Umbilical cord (tissue), 1 donor: Measurements from ENCODE around the gene ZNF555. TPM values are rescaled to one million over a fixed set of nuclear protein-coding genes. Genes with fewer than 3 reads are reported as not detected.

ENCODE experiments used
- total RNA-seq: library from RNA; depleted of rRNA; stranded (reverse); fragments of >200 nt; gene quantifications from one replicate; pipeline ENCODE4 v1.2.3, GENCODE V29; 2014; ENCODE audit warnings: low replicate concordance; ENCODE audit not compliant: insufficient read depth

Gene ZNF555
- total RNA-seq, 1 donor from 2014 or later = 7.0 TPM

Other genes with a start within 250 kb of the ZNF555 start
- 0.48 TPM for gene GNG7, start 138.8 kb upstream of the ZNF555 start, total RNA-seq
- gene DIRAS1, start 120.1 kb upstream of the ZNF555 start, total RNA-seq = 8.2 TPM
- 18.3 TPM for gene SLC39A3, start 101.5 kb upstream of the ZNF555 start, total RNA-seq
- 21.4 TPM for gene SGTA, start 58.2 kb upstream of the ZNF555 start, total RNA-seq
- 31.8 TPM for gene THOP1, start 56.0 kb upstream of the ZNF555 start, total RNA-seq
- gene ZNF554, start 21.6 kb upstream of the ZNF555 start, total RNA-seq = 7.0 TPM
- gene ZNF556, start 25.9 kb downstream of the ZNF555 start, total RNA-seq = 0.96 TPM
- gene ZNF57, start 59.5 kb downstream of the ZNF555 start, total RNA-seq = 2.6 TPM
- 3.4 TPM for gene ZNF77, start 103.5 kb downstream of the ZNF555 start, total RNA-seq
- 7.5 TPM for gene TLE6, start 136.1 kb downstream of the ZNF555 start, total RNA-seq
- 12.3 TPM for gene TLE2, start 187.8 kb downstream of the ZNF555 start, total RNA-seq
- gene TLE5, start 221.0 kb downstream of the ZNF555 start, total RNA-seq = 41.4 TPM